Liver (tissue), 9 donors: ENCODE data around the gene ORMDL2. TPM values are rescaled to one million over a fixed set of nuclear protein-coding genes. Genes with fewer than 3 reads are reported as not detected.

Source experiments
- DNase-seq: peaks from one replicate; pipeline ENCODE4 v3.0.0-alpha.2; 2017; ENCODE audit warnings: low spot score
- H3K27ac ChIP-seq, 2 donors: one replicate each; pipeline ENCODE4 v1.7.0; 2013; ENCODE audit warnings: inconsistent platforms in 2 of 2, low read length in 2 of 2, control low read depth in 1 of 2, low read depth in 1 of 2, mild to moderate bottlenecking in 1 of 2
- H3K27me3 ChIP-seq, 4 donors: one replicate each; pipeline versions ENCODE4 v1.6.1 to v1.7.0; 2013; ENCODE audit warnings: low read length in 3 of 4, inconsistent platforms in 1 of 4, mild to moderate bottlenecking in 1 of 4, moderate library complexity in 1 of 4; ENCODE audit not compliant: control insufficient read depth in 4 of 4, insufficient read depth in 4 of 4
- H3K36me3 ChIP-seq, 4 donors: one replicate each; pipeline versions ENCODE4 v1.6.1 to v1.7.0; 2013; ENCODE audit warnings: low read length in 3 of 4, mild to moderate bottlenecking in 3 of 4, low read depth in 1 of 4, moderate library complexity in 1 of 4; ENCODE audit not compliant: control insufficient read depth in 4 of 4, insufficient read depth in 3 of 4
- H3K4me1 ChIP-seq, 4 donors: one replicate each; pipeline versions ENCODE4 v1.6.1 to v1.7.0; 2013; ENCODE audit warnings: low read length in 3 of 4, mild to moderate bottlenecking in 3 of 4, moderate library complexity in 1 of 4; ENCODE audit not compliant: control insufficient read depth in 4 of 4, insufficient read depth in 4 of 4
- H3K4me3 ChIP-seq, 3 donors: one replicate each; pipeline versions ENCODE4 v1.6.1 to v1.7.0; 2013; ENCODE audit warnings: low read length in 3 of 3, control low read depth in 1 of 3, low read depth in 1 of 3, mild to moderate bottlenecking in 1 of 3
- H3K9ac ChIP-seq, 2 donors: one replicate each; pipeline ENCODE4 v1.7.0; 2013; ENCODE audit warnings: low read length in 2 of 2, mild to moderate bottlenecking in 2 of 2, moderate library complexity in 2 of 2, control low read depth in 1 of 2, low read depth in 1 of 2
- H3K9me3 ChIP-seq, 4 donors: one replicate each; pipeline versions ENCODE4 v1.6.1 to v1.7.0; 2013; ENCODE audit warnings: low read length in 3 of 4; ENCODE audit not compliant: control insufficient read depth in 4 of 4
- EGR1 ChIP-seq, 2 donors: IDR thresholded peaks; 2 replicates each; pipeline ENCODE4 v1.6.1; 2016 to 2018; ENCODE audit warnings: antibody characterized with exemption in 2 of 2, low read depth in 2 of 2
- FOXA2 ChIP-seq: IDR thresholded peaks from 2 replicates; pipeline ENCODE4 v1.6.1; 2016; ENCODE audit warnings: antibody characterized with exemption
- GABPA ChIP-seq, 2 donors: IDR thresholded peaks in 1 of 2; conservative IDR thresholded peaks in 1 of 2; 2 replicates each; pipeline ENCODE4 v1.6.1; 2016; ENCODE audit warnings: antibody characterized with exemption in 2 of 2, mild to moderate bottlenecking in 1 of 2, moderate library complexity in 1 of 2
- HNF4A ChIP-seq, 2 donors: conservative IDR thresholded peaks; 2 replicates each; pipeline ENCODE4 v1.6.1; 2016; ENCODE audit warnings: antibody characterized with exemption in 2 of 2, mild to moderate bottlenecking in 2 of 2
- HNF4G ChIP-seq: IDR thresholded peaks from 2 replicates; pipeline ENCODE4 v1.6.1; 2016; ENCODE audit warnings: antibody characterized with exemption
- JUND ChIP-seq, 2 donors: IDR thresholded peaks; 2 replicates each; pipeline ENCODE4 v1.6.1; 2016; ENCODE audit warnings: antibody characterized with exemption in 2 of 2
- NR2F2 ChIP-seq: IDR thresholded peaks from 2 replicates; pipeline ENCODE4 v1.6.1; 2016; ENCODE audit warnings: antibody characterized with exemption
- RAD21 ChIP-seq, 2 donors: IDR thresholded peaks; 2 replicates each; pipeline ENCODE4 v1.6.1; 2016; ENCODE audit warnings: antibody characterized with exemption in 2 of 2, mild to moderate bottlenecking in 2 of 2
- RXRA ChIP-seq, 2 donors: IDR thresholded peaks; 2 replicates each; pipeline ENCODE4 v1.6.1; 2017 to 2018; ENCODE audit warnings: antibody characterized with exemption in 2 of 2, mild to moderate bottlenecking in 1 of 2
- SP1 ChIP-seq: IDR thresholded peaks from 2 replicates; pipeline ENCODE4 v1.6.1; 2018; ENCODE audit warnings: antibody characterized with exemption, mild to moderate bottlenecking
- TAF1 ChIP-seq: conservative IDR thresholded peaks from 2 replicates; pipeline ENCODE4 v1.6.1; 2016; ENCODE audit warnings: antibody characterized with exemption, mild to moderate bottlenecking
- YY1 ChIP-seq: IDR thresholded peaks from 2 replicates; pipeline ENCODE4 v1.6.1; 2016; ENCODE audit warnings: antibody characterized with exemption, mild to moderate bottlenecking
- WGBS: extraction: QIAGEN DNeasy Blood & Tissue Kit; methylation state at CpG from one replicate; pipeline ENCODE4 v1.1.7; 2013; 5-methylcytosine and 5-hydroxymethylcytosine counted together
- polyA plus RNA-seq, 2 donors: library from polyadenylated mRNA; stranded (reverse) in 1 of 2; unstranded in 1 of 2; fragments of 200-250 nt in 1 of 2; fragments of >200 nt in 1 of 2; fragmentation: Nextera tagmentation in 1 of 2; extraction: Ambion mirVana in 1 of 2; gene quantifications; one replicate each; pipeline versions ENCODE4 v1.2.1 to v1.2.3, GENCODE V29; 2013 to 2015
- total RNA-seq, 2 donors: library from RNA; depleted of rRNA; stranded (reverse); fragments of >200 nt; gene quantifications; one replicate each; pipeline ENCODE4 v1.2.3, GENCODE V29; 2014
- TF ChIP-seq, protein P1 (sequence below): fragments of 150-350 bp; IDR thresholded peaks from 2 replicates; pipeline ENCODE4 v1.5.1; 2017; ENCODE audit warnings: improper control_type of control experiment, low read depth, low read length; ENCODE audit not compliant: missing input control
- TF ChIP-seq, protein P2 (sequence below): IDR thresholded peaks from 2 replicates; pipeline ENCODE4 v1.6.1; 2016; ENCODE audit warnings: antibody characterized with exemption
- TF ChIP-seq, protein P3 (sequence below): IDR thresholded peaks from 2 replicates; pipeline ENCODE4 v1.6.1; 2016; ENCODE audit warnings: antibody characterized with exemption
- TF ChIP-seq, protein P4 (sequence below): IDR thresholded peaks from 2 replicates; pipeline ENCODE4 v1.6.1; 2016; ENCODE audit warnings: antibody characterized with exemption
- donor health status: healthy.
- donor health status: healthy.
- donor health status: healthy.
- donor health status: healthy.
- donor health status: healthy.

Gene ORMDL2
- total and polyA plus RNA-seq, 4 donors: 12.8 to 54.2 (median 24.4) TPM

DNA sequence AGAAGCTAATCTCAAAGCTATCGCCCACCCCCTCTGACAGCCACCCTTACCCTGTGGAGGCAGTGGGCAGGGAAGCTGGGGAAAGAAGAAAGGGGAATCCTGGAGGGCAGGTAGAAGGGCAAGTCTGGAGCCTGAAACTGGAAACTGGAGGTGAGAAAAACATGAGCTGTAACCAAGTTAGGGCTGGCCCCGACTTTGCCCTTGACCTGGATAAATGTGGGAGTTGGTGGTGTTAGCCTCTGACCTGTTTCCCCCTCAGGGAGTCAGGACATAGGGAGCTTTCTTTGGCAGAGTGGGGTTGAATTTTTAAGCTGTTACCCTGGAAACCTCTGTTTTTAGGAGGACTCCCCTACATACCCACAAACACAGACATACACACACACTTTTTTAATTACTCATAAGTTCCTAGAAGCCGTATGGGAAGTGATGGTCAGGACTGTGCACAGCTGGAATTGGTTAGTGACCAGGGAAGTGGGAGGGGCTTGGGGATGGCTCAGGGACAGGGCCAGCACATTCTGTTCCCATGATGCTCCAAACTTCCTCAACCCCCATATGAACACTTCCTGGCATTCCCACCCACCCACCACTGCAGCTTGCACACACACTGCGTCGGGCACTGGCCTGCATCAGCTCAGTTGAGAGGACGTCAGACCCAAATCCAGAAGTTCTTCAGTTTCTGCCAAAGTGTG, 29.9 kb downstream of the ORMDL2 start:
- Histone ChIP-seq H3K9me3 (no peaks in the 10 kb centered on the region), H3K4me3 (no peak overlapping the region), H3K9ac (no peak overlapping the region), H3K27ac (peak overlapping the region; percentile 62 to 64), H3K4me1 (no peaks in the 10 kb centered on the region), H3K36me3 (no peaks in the 10 kb centered on the region), H3K27me3 (no peaks in the 10 kb centered on the region)
- 51% methylated on average over 6 of the region's 6 CpGs for WGBS
- DNase-seq: peak; percentile 39
- TF ChIP-seq TAF1 (peak; percentile 67), YY1 (no peak), HNF4G (no peak), NR2F2 (peak; percentile 85), SP1 (peak; percentile 87), GABPA (IDR thresholded peaks at IDR 0.05 in 1 of 2, conservative IDR thresholded peaks at IDR 0.05 in 1 of 2) (peak in 1 of 2 donors; percentile 10), RXRA (IDR thresholded peaks at IDR 0.05) (peak; percentile 26 to 29), RAD21 (IDR thresholded peaks at IDR 0.05) (peak in 1 of 2 donors; percentile 9), JUND (IDR thresholded peaks at IDR 0.05) (peak; percentile 79 to 82), EGR1 (IDR thresholded peaks at IDR 0.05; ENCODE audit: low read depth in 2 of 2) (peak in 1 of 2 donors; percentile 48)
- TF ChIP-seq, protein P1, sequence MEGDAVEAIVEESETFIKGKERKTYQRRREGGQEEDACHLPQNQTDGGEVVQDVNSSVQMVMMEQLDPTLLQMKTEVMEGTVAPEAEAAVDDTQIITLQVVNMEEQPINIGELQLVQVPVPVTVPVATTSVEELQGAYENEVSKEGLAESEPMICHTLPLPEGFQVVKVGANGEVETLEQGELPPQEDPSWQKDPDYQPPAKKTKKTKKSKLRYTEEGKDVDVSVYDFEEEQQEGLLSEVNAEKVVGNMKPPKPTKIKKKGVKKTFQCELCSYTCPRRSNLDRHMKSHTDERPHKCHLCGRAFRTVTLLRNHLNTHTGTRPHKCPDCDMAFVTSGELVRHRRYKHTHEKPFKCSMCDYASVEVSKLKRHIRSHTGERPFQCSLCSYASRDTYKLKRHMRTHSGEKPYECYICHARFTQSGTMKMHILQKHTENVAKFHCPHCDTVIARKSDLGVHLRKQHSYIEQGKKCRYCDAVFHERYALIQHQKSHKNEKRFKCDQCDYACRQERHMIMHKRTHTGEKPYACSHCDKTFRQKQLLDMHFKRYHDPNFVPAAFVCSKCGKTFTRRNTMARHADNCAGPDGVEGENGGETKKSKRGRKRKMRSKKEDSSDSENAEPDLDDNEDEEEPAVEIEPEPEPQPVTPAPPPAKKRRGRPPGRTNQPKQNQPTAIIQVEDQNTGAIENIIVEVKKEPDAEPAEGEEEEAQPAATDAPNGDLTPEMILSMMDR: no peak
- TF ChIP-seq, protein P2, sequence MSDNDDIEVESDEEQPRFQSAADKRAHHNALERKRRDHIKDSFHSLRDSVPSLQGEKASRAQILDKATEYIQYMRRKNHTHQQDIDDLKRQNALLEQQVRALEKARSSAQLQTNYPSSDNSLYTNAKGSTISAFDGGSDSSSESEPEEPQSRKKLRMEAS: no peak

DNA sequence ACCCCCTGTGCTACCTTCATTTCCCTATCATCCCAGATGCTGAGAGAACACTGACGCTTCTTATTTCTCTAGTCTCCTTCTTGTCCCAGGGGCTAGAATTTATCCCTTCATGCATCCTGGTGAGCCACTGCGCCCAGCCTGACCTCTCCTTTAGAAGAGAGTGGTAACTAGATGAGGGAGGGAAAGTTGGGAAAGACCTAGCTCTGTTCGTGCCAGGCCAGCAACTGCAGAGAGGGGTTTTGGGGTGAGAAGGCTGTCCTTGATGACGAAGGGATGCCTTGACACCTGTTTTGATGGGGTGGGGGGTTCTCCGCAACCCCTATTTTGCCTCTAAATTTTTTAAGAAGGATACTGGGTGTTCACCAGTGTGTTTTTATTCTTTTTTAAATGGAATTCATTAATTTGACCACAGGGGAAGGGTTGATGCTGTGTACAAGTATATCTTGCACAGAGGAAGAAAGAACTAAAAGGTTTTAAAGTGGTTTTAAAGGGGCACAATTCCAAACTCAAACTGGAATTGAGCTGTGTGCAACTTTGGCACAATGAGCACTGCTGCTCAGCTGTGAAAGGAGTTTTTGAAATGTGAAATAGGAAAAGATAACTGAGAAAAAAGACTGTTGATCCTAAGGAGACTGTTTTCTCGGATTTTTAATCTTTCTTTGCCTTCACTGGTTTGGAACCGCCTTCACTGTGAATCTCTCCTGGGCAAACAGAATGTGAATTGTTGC, 31.9 kb downstream of the ORMDL2 start:
- H3K4me1 ChIP-seq: no peaks in the 10 kb centered on the region
- no peak overlapping the region for H3K4me3 ChIP-seq
- H3K27ac ChIP-seq: no peak overlapping the region
- no peaks in the 10 kb centered on the region for H3K36me3 ChIP-seq
- 80% methylated on average over 7 of the region's 7 CpGs for WGBS
- H3K9me3 ChIP-seq: no peaks in the 10 kb centered on the region
- no peak overlapping the region for H3K9ac ChIP-seq
- no peaks in the 10 kb centered on the region for H3K27me3 ChIP-seq
- DNase-seq: no peak
- TF ChIP-seq SP1 (no peak), HNF4G (no peak), RAD21 (IDR thresholded peaks at IDR 0.05) (no peak), NR2F2 (no peak), EGR1 (IDR thresholded peaks at IDR 0.05; ENCODE audit: low read depth in 2 of 2) (no peak), RXRA (IDR thresholded peaks at IDR 0.05) (no peak), GABPA (IDR thresholded peaks at IDR 0.05 in 1 of 2, conservative IDR thresholded peaks at IDR 0.05 in 1 of 2) (no peak), JUND (IDR thresholded peaks at IDR 0.05) (no peak), TAF1 (no peak), FOXA2 (no peak), HNF4A (conservative IDR thresholded peaks at IDR 0.05) (no peak)
- TF ChIP-seq, protein P3, sequence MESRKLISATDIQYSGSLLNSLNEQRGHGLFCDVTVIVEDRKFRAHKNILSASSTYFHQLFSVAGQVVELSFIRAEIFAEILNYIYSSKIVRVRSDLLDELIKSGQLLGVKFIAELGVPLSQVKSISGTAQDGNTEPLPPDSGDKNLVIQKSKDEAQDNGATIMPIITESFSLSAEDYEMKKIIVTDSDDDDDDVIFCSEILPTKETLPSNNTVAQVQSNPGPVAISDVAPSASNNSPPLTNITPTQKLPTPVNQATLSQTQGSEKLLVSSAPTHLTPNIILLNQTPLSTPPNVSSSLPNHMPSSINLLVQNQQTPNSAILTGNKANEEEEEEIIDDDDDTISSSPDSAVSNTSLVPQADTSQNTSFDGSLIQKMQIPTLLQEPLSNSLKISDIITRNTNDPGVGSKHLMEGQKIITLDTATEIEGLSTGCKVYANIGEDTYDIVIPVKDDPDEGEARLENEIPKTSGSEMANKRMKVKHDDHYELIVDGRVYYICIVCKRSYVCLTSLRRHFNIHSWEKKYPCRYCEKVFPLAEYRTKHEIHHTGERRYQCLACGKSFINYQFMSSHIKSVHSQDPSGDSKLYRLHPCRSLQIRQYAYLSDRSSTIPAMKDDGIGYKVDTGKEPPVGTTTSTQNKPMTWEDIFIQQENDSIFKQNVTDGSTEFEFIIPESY: no peak
- TF ChIP-seq, protein P1: no peak
- TF ChIP-seq, protein P2: no peak
- TF ChIP-seq, protein P4, sequence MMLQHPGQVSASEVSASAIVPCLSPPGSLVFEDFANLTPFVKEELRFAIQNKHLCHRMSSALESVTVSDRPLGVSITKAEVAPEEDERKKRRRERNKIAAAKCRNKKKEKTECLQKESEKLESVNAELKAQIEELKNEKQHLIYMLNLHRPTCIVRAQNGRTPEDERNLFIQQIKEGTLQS: no peak
